GM12801 (cell line): Measurements from ENCODE around the gene DHRS4L2.
"Not testable (repeated sequence)": the region's sequence is repeated elsewhere in the genome, so short reads cannot be mapped to it uniquely, and the experiment has no call there.

Experiments
- CTCF ChIP-seq: IDR thresholded peaks from one replicate; pipeline ENCODE4 v1.5.1; 2011; ENCODE audit warnings: control low read depth; ENCODE audit not compliant: insufficient read length; ENCODE audit errors: extremely low read depth

The DHRS4L2 gene

GRCh38 chr14:23988607-23989363 is at the start of gene DHRS4L2:
Gene DHRS4L2, plus strand, starts transcription at chr14:23988929. Its CDS starts 19 bp downstream, at chr14:23988948.
- TF ChIP-seq CTCF, result not testable (repeated sequence)

GRCh38 chr14:23939607-23940326 is 49.0 kb upstream of the DHRS4L2 start:
- TF ChIP-seq CTCF, result no peak

- TF ChIP-seq CTCF, result no peak
Observed at GRCh38 chr14:23941230-23941629, 47.5 kb upstream of the DHRS4L2 start.

- no peak for TF ChIP-seq CTCF
Observed at GRCh38 chr14:23941669-23942068, 47.1 kb upstream of the DHRS4L2 start.

GRCh38 chr14:23942587-23942986 is 46.1 kb upstream of the DHRS4L2 start:
- TF ChIP-seq CTCF, result no peak

GRCh38 chr14:23950411-23951135 is 38.2 kb upstream of the DHRS4L2 start:
- TF ChIP-seq CTCF, result no peak

GRCh38 chr14:23951590-23952201 is 37.0 kb upstream of the DHRS4L2 start:
- no peak for TF ChIP-seq CTCF
